COLO668 (cell line): ENCODE results near the gene EFHD2.
A peak's percentile ranks its signal among the peaks of the same experiment; 100 is the strongest.
"Not testable (repeated sequence)": the region's sequence is repeated elsewhere in the genome, so short reads cannot be mapped to it uniquely, and the experiment has no call there.

ENCODE experiments used
- DNase-seq: peaks from one replicate; lab custom pipeline; 2025; ENCODE audit not compliant: unreplicated experiment; lab: John Stamatoyannopoulos, UW

EFHD2 gene

DNA sequence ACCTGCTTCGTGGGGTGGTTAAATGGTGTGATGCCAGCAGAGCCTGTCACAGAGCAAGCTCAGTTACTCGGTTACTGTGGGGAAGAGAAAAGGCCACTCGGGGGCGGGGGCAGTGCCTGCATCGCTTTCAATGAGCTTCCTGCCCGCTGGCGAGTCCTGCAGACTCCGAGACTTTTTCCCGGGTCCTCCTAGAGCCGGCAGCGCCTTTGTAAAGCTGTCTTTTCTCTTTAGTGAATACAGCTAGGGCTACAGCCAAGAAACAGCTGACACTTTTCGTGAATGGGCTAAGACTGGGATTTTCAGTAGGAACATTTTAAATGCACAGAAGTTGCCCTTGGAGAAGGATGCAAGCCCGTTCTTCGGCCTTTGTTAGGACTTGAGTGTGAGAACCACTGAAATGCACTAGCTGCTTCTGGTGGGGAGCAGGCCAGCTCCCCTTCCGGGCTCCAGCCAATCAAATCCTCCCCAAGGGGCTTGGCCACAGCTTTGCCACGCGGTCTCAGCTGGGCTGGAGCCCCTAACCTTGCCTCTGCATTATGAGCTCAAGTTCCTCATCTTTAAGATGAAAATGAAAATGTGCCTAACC, 23.4 kb upstream of the EFHD2 start:
- DNase-seq, result no peak

DNA sequence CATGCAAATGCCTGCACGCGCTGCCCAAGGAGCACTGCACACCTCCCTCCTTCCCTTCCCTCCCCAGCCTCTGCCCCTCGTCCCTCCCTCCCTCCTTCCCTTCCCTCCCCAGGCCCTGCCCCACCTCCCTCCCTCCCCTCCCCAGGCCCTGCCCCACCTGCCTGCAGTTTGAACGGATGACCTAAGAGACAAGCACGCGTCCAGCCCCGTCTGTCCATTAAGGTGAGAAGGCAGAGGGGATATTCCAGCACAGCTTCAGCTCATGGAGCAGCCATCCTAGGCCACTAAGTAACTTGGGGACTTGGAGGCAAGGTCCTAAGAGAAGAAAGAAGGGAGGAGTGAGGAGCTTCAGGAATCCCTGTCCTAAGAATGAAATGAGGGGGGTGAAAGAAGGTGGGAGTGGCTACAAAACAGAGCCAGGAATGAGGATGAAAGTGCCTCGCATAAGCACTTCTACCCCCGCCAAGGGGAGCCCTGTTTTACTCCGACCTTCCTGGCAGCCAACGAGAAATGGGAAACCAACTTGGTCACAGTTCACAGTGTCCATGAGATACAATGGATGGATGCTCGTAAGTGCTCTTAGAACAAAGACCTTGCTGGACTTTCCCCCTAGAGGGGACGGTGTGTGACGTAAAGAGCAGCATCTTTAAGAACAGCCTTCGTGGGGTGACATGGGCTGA, 21.3 kb upstream of the EFHD2 start:
- DNase-seq, result no peak

DNA sequence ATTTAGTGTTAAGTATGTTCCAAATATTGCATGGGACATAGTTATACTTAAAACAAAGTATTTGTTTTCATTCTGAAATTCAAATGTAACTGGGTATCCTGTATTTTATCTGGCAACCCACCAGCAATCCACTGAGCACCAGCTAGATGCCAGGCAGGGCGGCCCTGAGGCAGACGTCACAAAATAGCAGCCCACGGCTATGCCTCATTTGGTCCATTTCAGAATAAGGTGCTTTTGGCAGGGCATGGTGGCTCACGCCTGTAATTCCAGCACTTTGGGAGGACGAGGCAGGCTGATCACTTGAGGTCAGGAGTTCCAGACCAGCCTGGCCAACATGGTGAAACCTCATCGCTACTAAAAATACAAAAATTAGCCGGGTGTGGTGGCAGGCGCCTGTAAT, 19.9 kb upstream of the EFHD2 start:
- DNase-seq, result not testable (repeated sequence)

DNA sequence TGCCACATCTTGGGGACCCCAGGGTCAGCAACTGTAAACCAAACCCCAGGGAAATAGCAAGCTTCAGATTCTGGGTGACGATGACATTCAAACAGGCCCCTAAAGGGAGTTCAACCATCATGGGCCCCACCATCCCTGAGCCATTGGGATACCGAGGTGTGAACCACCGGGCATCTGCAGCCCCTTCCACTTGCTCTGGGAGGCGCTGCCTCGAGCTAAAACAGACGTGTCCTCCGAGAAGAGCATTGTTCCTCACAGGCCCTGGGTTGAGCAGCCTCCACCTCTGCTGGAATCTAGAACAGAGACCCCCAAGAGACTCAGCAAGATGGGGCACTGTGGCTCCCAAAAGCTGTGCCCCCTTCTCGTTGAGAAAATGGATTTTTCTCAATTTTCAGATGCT, 19.0 kb upstream of the EFHD2 start:
- no peak for DNase-seq

DNA sequence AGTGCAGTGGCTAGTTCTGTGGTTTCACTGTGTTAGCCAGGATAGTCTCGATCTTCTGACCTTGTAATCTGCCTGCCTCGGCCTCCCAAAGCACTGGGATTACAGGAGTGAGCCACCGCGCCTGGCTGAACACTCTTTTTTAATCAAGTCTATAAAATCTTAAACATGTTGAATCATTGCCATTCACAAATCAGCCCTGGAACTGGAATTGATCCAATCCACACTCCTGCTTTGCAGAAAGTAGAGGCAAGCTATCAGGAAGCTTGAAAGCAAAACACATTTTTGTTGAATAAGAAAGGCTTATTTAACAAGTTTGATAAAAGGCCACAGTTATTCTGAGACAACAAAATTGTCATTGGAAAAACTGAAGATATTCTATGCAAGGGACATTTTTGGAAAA, 18.3 kb upstream of the EFHD2 start:
- no peak for DNase-seq

DNA sequence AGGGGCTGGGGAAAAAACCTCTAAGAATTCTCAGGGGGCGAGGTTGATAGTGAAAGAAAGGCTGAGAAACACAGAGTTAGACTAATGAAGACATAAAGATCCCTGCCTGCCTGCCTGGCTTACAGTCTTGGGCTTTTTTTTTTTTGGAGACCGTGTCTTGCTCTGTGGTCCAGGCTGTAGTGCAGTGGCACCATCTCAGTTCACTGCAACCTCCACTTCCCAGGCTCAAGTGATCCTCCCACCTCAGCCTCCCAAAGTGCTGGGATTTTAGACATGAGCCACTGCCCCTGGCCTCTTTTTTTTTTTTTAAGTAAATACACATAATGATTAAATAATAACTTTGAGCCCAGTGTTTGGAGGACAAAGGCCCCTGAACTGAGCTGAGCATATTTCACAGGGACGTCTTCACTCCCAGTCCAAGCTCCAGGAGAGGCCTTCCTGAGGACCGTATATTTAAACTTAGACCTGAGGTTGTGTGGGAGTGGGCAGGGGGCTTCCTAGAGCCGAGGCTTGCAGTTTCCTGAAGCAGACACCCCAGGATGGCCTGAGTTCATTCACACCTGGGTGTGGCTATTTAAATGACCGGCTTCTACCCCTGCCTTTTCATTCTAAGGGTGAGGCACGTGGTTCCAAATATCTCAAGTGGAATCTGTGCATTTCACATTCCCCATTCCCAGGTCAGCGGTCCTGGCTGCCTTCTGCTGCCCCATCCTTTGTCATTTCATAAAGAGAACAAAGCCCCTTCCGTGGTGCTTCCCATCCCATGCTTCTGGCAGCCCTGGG, 16.0 kb upstream of the EFHD2 start:
- no peak for DNase-seq

DNA sequence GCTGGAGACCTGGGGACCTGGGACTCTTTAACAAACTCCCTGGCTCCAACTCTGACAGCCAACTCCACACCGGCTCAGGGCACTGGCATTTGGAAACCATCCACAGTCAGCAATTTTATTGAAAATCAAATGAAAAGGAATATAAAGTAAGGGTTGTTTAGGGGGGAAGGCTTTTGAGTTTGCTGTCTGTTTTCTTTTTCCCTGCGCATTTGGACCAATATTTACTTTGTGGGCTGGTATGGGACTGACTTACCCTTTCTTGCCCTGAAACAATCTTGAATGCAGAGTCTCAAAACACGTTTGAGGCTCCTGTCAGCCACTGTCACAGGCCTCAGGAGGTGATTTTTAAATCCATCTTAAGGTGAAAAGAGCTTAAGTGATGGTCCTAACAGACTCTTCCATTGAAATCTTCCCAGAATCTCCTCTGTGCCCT, 15.4 kb upstream of the EFHD2 start:
- DNase-seq, result no peak

DNA sequence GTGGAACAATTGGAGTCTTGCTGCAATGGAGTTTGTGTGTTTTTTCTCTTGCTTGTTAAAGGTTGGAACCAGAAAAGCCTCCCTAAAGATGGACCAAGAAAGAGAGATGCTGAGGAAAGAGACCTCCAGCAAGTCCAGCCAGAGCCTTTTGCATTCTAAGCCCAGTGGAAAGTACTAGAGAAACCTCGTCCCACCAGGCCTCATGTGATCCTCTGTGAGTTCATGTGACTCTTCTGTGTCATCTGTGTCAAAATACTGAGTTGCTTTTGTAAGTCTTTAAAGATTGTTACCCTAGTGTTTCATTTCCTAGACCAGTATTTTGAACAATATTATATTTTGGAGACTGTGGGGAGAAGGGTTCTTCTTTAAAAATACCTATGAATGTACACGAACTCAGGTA, 12.5 kb upstream of the EFHD2 start:
- DNase-seq, result no peak

DNA sequence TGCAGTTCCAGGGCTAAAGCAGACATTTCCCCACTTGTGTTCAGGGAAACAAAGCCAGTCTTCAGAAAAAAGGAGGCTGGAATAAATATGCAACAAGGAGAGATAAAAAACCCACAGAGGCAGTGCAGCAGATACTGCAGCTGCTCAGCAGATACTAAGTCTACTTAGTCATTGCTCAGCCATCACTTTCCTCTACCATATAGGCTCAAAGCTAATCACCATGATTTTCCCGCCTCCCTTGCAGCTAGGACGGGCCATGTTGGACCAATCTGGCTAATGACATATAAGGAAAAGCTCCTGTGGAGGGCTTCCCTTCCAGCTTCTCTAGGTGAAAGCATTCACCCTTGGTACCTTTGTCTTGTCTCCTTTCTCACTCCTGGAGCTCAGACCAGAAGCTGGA, 10.0 kb upstream of the EFHD2 start:
- no peak for DNase-seq

DNA sequence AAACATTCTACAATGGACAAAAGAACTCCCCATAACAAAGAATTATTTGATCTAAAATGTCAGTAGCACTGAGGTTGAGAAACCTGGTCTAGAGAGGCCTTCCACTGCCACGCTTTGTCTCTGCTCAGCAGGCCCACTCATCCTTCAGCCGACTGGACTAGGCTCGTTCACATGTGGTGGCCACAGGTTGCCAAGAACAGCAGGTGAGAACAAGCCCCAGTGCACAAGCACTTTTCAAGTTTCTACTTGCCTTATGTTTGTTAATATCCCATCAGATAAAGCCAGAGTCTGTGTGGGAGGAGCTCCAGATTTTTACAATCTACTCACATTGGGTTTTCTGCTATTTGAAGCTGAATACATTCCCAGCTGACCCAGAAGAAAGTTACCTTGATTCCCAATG, 9.1 kb upstream of the EFHD2 start:
- peak; percentile 83 for DNase-seq

DNA sequence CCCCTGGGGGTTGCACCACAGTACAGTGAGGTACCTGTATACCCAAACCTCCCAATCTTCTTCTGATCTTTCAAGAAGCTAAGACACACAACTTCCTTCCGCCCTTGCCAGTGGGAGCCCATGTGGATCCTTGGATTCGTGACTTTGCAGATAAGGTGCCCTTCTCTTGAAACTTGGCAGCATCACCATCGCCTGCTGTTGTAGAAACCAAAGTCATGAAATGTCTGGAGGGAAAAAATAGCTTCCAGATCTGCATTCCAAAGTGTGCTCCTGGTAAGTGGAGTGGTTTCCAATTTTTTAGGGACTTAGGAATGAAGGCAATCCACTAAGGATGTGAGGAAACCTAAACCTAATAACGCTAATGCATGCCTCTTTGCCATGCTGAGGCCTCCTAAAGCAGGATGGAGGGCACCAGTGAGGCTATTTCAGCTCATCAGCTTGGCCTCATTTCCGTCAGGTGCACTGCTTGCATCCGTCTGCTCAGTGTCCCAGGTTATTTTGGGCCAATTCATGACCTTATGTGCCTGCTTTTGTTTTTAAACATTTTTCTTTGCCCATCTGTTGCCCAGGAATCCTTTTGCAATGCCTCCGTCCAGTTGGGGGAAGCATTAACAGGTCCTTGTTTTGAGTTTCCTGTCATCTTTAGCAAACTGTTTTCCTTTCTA, 8.2 kb upstream of the EFHD2 start:
- DNase-seq, result no peak

DNA sequence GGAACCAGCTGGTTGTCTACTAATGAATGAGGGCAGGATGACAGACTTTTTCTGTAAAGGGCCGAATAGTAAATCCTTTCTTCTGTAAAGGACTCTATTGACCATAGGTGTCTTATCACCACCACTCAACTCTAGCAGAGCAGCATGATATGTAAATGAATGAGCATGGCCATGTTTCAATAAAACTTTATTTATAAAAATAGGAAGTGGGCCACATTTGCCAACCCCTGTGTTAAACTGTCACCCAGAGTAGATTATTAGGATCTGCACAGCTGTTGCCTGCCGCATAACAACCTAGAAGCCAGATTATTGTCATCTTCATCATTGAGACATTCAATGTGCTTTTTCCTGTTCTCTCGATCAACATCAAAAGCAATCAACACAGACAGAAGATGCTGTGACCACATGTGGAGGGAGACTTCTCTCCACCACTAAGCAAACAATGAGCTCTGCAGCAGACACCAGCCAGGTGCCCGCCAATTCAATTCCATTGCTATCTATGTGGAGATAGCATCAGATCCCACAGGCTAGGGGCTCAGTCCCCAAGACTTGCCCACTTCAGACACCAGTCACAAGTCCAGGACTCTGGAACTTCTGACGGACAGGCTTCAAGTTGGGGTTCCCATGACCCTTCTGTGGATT, 6.8 kb upstream of the EFHD2 start:
- DNase-seq, result no peak

DNA sequence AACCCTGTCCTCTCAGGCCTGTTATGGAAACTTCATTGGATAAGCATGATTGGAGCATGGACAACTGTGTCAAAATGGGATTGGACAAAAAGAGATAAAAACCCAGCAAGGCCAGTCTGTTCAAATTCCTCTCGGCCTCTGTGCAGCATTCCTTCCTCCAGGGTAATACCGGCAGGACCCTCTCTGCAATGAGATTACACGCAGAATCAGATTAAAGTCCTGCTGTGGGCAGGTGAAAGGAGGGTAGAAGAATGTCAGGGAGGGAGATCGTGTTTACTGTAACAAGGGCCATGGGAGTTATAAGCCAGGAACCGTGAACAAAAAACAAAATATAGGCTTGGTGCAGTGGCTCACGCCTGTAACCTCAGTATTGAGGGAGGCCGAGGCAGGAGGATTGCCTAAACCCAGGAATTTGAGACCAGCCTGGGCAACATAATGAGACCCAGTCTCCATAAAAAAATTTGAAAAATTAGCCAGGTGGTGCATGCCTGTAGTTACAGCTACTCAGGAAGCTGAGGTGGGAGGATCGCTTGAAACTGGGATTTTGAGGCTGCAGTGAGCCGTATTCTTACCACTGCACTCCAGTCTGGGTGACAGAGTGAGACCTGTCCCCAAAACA, 5.6 kb upstream of the EFHD2 start:
- DNase-seq, result no peak

DNA sequence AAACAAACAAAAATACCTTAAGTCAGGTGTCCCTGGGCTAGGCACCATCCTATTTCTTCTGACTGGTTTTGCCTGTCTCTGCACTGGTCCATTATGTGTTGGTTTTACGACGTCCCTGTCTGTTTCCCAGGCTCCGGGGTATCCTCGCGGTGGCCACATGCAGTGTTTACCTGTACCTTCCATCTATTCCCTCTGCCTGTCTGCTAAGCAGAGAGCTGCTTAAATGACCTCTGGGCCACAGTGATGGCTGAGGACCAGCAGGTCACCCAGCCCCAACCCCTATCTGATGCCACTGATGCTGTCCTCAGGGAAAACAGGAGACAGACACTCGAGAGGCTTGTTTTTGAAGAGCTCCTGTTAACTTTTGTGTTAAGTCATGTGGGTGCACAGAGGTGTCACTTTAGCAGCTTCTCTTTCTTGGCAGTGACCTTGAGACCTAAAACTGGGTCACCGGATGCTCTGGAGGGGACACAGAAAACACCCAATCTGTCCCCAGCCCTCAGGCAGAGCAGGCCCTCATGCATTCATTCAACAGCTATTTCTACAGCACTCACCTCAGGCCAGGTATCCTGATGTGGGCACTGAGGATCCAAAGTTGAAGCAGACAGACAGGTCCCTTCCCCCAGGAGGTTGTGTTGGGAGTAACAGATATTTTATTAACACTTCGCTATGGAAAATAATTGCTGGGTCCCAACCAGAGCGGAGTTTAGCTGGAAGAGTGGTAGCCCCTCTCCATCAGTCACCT, 4.4 kb upstream of the EFHD2 start:
- no peak for DNase-seq

DNA sequence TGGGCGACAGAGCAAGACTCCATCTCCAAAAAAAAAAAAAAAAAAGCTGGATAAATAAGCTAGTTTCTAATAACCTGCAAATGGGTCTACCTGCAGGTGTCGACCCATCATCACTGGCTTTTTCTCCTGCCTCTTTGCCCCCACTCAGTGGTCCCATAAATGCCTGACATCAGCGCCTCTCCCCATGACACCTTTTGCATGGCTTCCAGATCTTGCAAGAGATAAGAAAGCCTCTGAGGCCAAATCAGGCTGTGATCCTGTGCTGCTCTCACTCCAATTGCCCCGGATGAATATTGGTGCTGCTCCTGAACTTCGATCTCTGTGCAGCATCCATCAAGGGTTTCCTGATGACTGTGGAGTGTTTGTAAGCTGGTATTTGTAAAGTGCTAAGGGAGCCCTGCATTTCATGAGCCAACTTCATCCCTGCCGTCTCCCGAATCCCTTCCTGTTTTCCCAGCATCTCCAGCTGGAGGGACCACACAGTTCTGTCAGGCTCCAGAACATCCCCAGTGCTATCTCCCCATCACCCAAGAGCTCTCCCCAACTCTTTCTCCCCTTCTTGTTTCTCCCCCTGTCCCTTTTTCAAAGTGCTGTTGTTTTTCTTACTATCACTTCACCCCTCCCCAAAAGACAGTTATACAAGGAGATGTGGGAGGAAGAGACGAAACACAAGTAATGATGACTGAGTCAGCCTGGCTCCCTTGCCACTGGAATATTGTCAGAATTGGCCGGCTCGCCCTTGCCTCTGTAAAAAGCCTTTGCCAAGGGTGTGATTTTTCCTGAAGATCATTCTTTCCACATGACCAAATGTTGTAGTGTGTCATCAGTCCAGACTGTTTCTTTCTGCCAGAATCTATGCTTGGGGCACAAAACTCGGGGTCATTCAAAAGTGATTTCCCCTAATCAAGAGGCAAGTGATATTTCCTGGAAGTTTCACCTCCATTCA, 2.8 kb upstream of the EFHD2 start:
- no peak for DNase-seq

DNA sequence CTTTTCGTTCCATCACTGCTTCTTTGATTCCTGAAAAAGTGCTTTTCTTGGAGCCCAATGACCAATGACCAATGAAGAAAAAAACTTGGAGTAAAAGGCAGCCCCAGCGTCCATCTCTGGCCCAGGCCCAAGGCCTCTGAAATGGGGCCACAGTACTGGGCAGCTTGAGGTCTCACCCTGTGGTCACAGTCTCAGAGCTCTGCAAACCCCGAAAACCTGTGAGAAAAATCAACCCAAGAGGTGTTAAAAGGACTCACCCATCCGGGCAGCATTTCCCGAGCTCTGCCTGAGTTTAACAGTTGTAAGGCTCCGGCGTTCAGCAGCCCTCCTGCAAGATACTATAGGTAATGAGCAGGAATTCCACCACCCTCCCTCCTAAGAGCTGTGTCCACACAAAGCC, 2.1 kb upstream of the EFHD2 start:
- DNase-seq, result no peak

DNA sequence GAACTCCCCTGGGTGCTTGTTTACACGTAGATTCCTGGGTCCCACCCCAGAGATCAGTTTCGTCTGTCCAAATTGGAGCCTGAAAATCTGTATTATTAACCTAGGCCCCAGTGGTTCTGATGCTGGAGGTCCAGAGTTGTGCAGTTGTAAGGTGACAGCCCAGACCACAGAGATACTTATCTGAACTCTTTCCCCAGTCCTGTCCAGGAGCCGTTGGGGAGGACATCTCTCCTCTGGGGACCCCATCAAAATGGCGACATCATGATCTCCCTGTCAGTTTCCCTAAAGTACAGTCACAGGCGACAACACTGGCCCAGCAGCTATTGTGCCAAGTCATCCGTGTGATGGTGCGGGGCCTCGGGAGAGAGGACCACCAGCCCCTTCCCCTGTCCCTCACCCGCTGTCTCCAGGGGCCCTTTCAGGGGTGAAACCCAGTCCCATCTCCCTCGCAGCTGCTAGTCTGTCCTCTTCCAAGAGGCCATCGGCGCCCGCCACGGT, 749 bp upstream of the EFHD2 start:
- no peak for DNase-seq

DNA sequence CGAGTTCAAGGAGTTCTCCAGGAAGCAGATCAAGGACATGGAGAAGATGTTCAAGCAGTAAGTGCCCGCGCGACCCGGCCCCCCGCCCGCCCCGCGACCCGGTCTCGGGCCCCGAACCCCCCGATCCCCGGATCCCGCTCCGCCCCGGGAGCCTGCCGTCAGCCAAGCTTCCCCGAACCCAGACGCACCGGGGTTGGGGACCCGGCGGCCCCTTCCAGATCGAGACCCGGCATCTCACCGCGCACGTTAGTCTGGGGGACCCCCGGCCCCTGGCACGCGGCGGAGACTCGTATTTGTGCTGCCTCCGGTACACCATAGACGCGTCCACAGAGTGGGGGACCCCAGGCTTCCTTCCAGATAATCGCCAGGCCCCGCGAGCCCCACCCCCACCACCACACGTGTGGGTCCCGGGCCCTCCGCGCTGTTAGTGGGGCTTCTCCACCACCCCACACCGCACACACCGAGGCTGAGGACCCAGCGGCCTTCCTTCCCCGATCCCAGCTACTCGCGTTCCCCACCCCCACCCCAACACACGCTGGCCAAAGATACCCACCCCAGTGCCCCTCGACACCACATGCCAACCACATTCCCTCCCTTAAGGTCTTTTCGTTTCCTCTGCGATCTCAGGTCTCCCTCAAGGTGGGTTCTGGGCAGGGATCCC, 665 bp downstream of the EFHD2 start:
- peak; percentile 62 for DNase-seq
